HuH-7.5 (cell line): ENCODE data around the gene GRIA1.
"Not testable (repeated sequence)": the region's sequence is repeated elsewhere in the genome, so short reads cannot be mapped to it uniquely, and the experiment has no call there.

Experiments
- DNase-seq: peaks from one replicate; pipeline ENCODE4 v3.0.0; 2011; ENCODE audit warnings: low spot score

Gene GRIA1

GRCh38 chr5:153719324-153719723 lies 228.9 kb downstream of the GRIA1 start:
- no peak for DNase-seq

GRCh38 chr5:153723022-153723610 lies 232.6 kb downstream of the GRIA1 start:
- not testable (repeated sequence) for DNase-seq

GRCh38 chr5:153742060-153742459 lies 251.6 kb downstream of the GRIA1 start:
- DNase-seq, result no peak

GRCh38 chr5:153744751-153745150 lies 254.3 kb downstream of the GRIA1 start:
- DNase-seq, result no peak

GRCh38 chr5:153745778-153746395 lies 255.4 kb downstream of the GRIA1 start:
- DNase-seq, result no peak

- no peak for DNase-seq
Measured at GRCh38 chr5:153746440-153746839, 256.0 kb downstream of the GRIA1 start.

GRCh38 chr5:153748823-153749222 lies 258.4 kb downstream of the GRIA1 start:
- DNase-seq, result no peak

- DNase-seq, result no peak
Measured at GRCh38 chr5:153749960-153750359, 259.5 kb downstream of the GRIA1 start.

GRCh38 chr5:153751251-153751650 lies 260.8 kb downstream of the GRIA1 start:
- no peak for DNase-seq

- DNase-seq, result no peak
Measured at GRCh38 chr5:153752890-153753289, 262.4 kb downstream of the GRIA1 start.

- no peak for DNase-seq
Measured at GRCh38 chr5:153753645-153754432, 263.4 kb downstream of the GRIA1 start.

- no peak for DNase-seq
Measured at GRCh38 chr5:153755913-153756500, 265.5 kb downstream of the GRIA1 start.

- DNase-seq, result no peak
Measured at GRCh38 chr5:153756540-153756939, 266.1 kb downstream of the GRIA1 start.

GRCh38 chr5:153765987-153766386 lies 275.5 kb downstream of the GRIA1 start:
- no peak for DNase-seq

- DNase-seq, result no peak
Measured at GRCh38 chr5:153767221-153768188, 277.0 kb downstream of the GRIA1 start.

GRCh38 chr5:153770066-153770465 lies 279.6 kb downstream of the GRIA1 start:
- DNase-seq, result no peak

- DNase-seq, result no peak
Measured at GRCh38 chr5:153774686-153775085, 284.2 kb downstream of the GRIA1 start.

GRCh38 chr5:153775923-153776322 lies 285.5 kb downstream of the GRIA1 start:
- DNase-seq, result no peak

GRCh38 chr5:153777681-153778581 lies 287.5 kb downstream of the GRIA1 start:
- no peak for DNase-seq

GRCh38 chr5:153779836-153780235 lies 289.4 kb downstream of the GRIA1 start:
- no peak for DNase-seq
